Spleen (tissue), 11 donors: ENCODE data around the gene RPL27. TPM values are rescaled to one million over a fixed set of nuclear protein-coding genes. Genes with fewer than 3 reads are reported as not detected.
A peak's percentile ranks its signal among the peaks of the same experiment; 100 is the strongest.

Experiments
- DNase-seq: peaks from one replicate; pipeline ENCODE4 v3.0.0-alpha.2; 2020
- H3K27ac ChIP-seq, 8 donors: fragments of 200-600 bp; sonication (generic) in 7 of 8; 1 replicate in 4 of 8; 2 replicates in 4 of 8; pipeline versions ENCODE4 v1.5.0 to v1.8.0; 2016 to 2021; ENCODE audit warnings: inconsistent platforms in 4 of 8, mild to moderate bottlenecking in 4 of 8, moderate library complexity in 1 of 8
- H3K27me3 ChIP-seq, 7 donors: fragments of 200-600 bp; sonication (generic) in 6 of 7; replicated peaks in 1 of 7; 1 replicate in 4 of 7; 2 replicates in 3 of 7; pipeline versions ENCODE4 v1.5.0 to v1.8.0; 2016 to 2021; ENCODE audit warnings: inconsistent platforms in 3 of 7, mild to moderate bottlenecking in 1 of 7
- H3K36me3 ChIP-seq, 6 donors: fragments of 200-600 bp; sonication (generic) in 5 of 6; 1 replicate in 4 of 6; 2 replicates in 2 of 6; pipeline versions ENCODE4 v1.5.0 to v1.8.0; 2016 to 2021; ENCODE audit warnings: inconsistent platforms in 2 of 6
- H3K4me1 ChIP-seq, 6 donors: fragments of 200-600 bp; sonication (generic) in 5 of 6; 1 replicate in 3 of 6; 2 replicates in 3 of 6; pipeline versions ENCODE4 v1.5.0 to v1.8.0; 2016 to 2021; ENCODE audit warnings: inconsistent platforms in 3 of 6
- H3K4me3 ChIP-seq, 8 donors: fragments of 200-600 bp; sonication (generic) in 7 of 8; 1 replicate in 4 of 8; 2 replicates in 4 of 8; pipeline versions ENCODE4 v1.5.0 to v1.8.0; 2016 to 2021; ENCODE audit warnings: inconsistent platforms in 4 of 8, mild to moderate bottlenecking in 4 of 8, moderate library complexity in 2 of 8
- H3K9me3 ChIP-seq, 8 donors: fragments of 200-600 bp; sonication (generic) in 7 of 8; 1 replicate in 4 of 8; 2 replicates in 4 of 8; pipeline versions ENCODE4 v1.5.0 to v1.8.0; 2016 to 2021; ENCODE audit warnings: inconsistent platforms in 4 of 8
- CTCF ChIP-seq, 11 experiments: fragments of 200-600 bp in 7 of 11; fragments of 450-650 bp in 4 of 11; sonication (generic) in 4 of 11; IDR thresholded peaks in 8 of 11; conservative IDR thresholded peaks in 3 of 11; 1 replicate in 7 of 11; 2 replicates in 4 of 11; pipeline versions ENCODE4 v1.4.0 to v1.8.0; 2016 to 2021; ENCODE audit warnings: antibody characterized with exemption in 11 of 11, inconsistent platforms in 4 of 11, mild to moderate bottlenecking in 1 of 11
- POLR2A ChIP-seq, 3 donors: fragments of 450-650 bp; IDR thresholded peaks; one replicate each; pipeline ENCODE4 v1.5.1; 2017; ENCODE audit warnings: antibody characterized with exemption in 3 of 3, mild to moderate bottlenecking in 1 of 3
- POLR2AphosphoS5 ChIP-seq, 3 donors: sonication (generic); formaldehyde crosslinking; IDR thresholded peaks; one replicate each; pipeline ENCODE4 v1.5.1; 2017; ENCODE audit warnings: antibody characterized with exemption in 3 of 3
- WGBS, 5 donors: extraction: QIAGEN DNeasy Blood & Tissue Kit in 3 of 5; methylation state at CpG; one replicate each; pipeline versions ENCODE4 v1.1.5 to v1.1.7; 2013 to 2018; 5-methylcytosine and 5-hydroxymethylcytosine counted together
- intact Hi-C: fragments of 100-400 bp; cut with DNase I; formaldehyde crosslinking; loops from one replicate; pipeline ENCODE4 v1.15.0; 2023; ENCODE audit warnings: low total_unique reads
- polyA plus RNA-seq, 3 donors: library from polyadenylated mRNA; stranded (reverse); fragments of 200-250 nt; gene quantifications; one replicate each; pipeline ENCODE4 v1.2.1, GENCODE V29; 2013
- total RNA-seq, 7 donors: library from RNA; depleted of rRNA in 3 of 7; stranded (reverse); fragments of >200 nt in 3 of 7; fragmentation: NEBNext Ultra II Directional in 4 of 7; extraction: Animal tissue kit (Norgen Biotek cat#: 25700) in 4 of 7; gene quantifications; one replicate each; pipeline versions ENCODE4 v1.1.0 to v1.2.1, GENCODE V29; 2016 to 2021
- donor health status: healthy with polysubstance abuse.
- donor health status: DM: no; HTN: no; CAD: no; lungs with moderate emphysema.
- donor health status: DM: no; HTN: no; CAD: no.
- donor health status: Bipolar disorder and iron deficiency.
- donor health status: healthy.
- donor health status: DM: no; HTN: no; CAD: no.
- donor health status: DM: yes; HTN: yes; CAD: no.

Gene RPL27
- total and polyA plus RNA-seq, 10 donors = 702 to 6,357 (median 1,017) TPM

DNA sequence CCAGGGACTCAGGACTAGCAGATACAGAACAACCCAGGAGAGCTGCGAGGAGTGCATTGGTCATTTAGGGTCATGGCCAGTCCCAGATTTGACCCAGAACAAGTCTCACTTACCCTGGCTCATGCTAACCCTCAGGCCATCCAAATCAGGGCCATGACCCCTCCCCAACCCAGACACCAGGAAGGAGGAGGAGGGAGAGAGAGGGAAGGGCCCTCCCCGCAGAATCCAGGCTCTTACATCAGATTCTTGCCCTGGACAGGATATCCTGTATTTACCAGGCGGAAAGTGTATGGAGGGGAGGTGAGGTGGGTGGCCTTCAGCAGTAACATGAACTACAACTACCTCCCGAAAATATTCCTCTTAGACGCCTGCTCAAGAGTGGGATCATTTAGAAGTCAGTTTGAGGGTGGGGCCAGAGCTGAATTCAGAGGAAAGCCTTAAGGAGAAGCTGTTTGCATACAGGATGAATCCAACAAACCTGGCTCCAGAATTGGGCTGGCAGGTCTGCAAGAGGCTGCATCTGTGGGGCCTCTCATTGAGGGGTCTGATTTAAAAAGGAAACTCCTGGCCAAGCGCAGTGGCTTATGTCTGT is 21.9 kb downstream of the RPL27 start:
- DNase-seq = no peak
- intact Hi-C loops = no loop called here
- Histone ChIP-seq H3K4me1 (peaks cover 25 to 91% (median 69%) of the 10 kb centered on the region in 6 donors), H3K9me3 (no peaks in the 10 kb centered on the region), H3K27me3 (no peaks in the 10 kb centered on the region), H3K4me3 (peak overlapping the region in 2 of 8 donors; percentile 96 to 99), H3K27ac (peak overlapping the region; percentile 6 to 87 (median 82)), H3K36me3 (peaks cover 0 to 32% (median 0%) of the 10 kb centered on the region in 6 donors)
- TF ChIP-seq POLR2AphosphoS5 (IDR thresholded peaks at IDR 0.05) (peak in 2 of 3 donors; percentile 25 to 31), POLR2A (IDR thresholded peaks at IDR 0.05) (no peak)
- 26 to 66% (median 46%) methylated on average over 6 of the region's 6 CpGs for WGBS, 5 donors

- H3K27me3 ChIP-seq = no peaks in the 10 kb centered on the region
- H3K9me3 ChIP-seq = no peaks in the 10 kb centered on the region
- peaks cover 20 to 87% (median 63%) of the 10 kb centered on the region in 6 donors for H3K4me1 ChIP-seq
- H3K4me3 ChIP-seq = peak overlapping the region; percentile 84 to 100 (median 98)
- intact Hi-C loops = no loop called here
- DNase-seq = peak; percentile 88
- TF ChIP-seq POLR2AphosphoS5 (IDR thresholded peaks at IDR 0.05) (peak; percentile 18 to 45 (median 22)), CTCF (IDR thresholded peaks at IDR 0.05 in 8 of 11, conservative IDR thresholded peaks at IDR 0.05 in 3 of 11) (no peak)
- peak overlapping the region; percentile 61 to 87 (median 83) for H3K27ac ChIP-seq
- 17 to 36% (median 23%) methylated on average over 25 to 36 of the region's 40 CpGs for WGBS, 5 donors
- H3K36me3 ChIP-seq = peaks cover 0 to 23% (median 0%) of the 10 kb centered on the region in 6 donors
These were observed 22.8 kb downstream of the RPL27 start for GRCh38 chr17:43020789-43021740.

DNA sequence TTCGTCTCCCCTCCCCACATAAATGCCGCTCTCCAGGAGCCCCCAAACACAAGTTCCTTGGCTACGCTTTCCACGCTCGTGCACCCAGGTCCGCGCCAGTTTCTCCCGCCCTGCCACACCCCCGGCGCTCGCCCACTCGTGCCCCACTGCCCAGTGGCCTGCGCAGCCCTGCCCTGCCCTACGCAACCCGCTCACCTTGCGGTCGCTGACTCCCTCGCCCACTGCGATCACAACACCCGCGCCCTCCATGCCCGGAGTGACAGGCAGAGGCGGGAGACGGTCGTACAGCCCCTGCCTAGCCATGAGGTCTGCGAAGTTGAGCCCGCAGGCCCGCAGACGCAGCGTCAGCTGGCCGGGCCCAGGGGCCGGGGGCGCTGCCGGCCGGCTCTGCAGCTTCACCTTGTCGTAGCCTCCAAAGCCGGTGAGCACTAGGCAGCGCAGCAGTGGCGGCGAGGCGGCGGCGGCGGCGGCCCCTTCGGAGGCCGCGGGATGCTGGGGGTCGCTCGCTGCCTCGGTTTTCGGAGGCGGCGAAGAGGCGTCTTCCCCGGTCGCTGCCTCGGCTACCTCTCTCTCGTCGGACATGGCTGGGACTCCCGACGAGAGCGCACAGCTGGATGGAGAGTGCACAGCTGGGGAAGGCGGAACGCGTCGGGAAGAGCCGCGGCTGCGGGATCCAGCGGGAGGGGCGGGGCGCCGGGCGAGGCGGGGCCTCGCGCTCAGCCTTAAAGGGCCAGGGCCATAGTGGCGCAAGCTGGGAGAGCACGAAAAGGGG is 23.7 kb downstream of the RPL27 start, which contains the start of gene VAT1:
TSS of gene VAT1 (minus strand) at position 645 of the 772 bp plus-strand sequence. CDS start at position 582, 63 bp downstream.
- Histone ChIP-seq H3K36me3 (peaks cover 0 to 14% (median 0%) of the 10 kb centered on the region in 6 donors), H3K4me3 (peak within 1 kb of the TSS; percentile 84 to 100 (median 98)), H3K27ac (peak within 1 kb of the TSS; percentile 61 to 87 (median 83)), H3K4me1 (peaks cover 16 to 79% (median 58%) of the 10 kb centered on the region in 6 donors), H3K9me3 (no peaks in the 10 kb centered on the region), H3K27me3 (no peaks in the 10 kb centered on the region)
- WGBS, 5 donors = 0 to 1% (median 1%) methylated on average over 19 to 80 of the region's 80 CpGs
- intact Hi-C loops = no loop called here
- peak; percentile 94 for DNase-seq
- TF ChIP-seq CTCF (IDR thresholded peaks at IDR 0.05 in 8 of 11, conservative IDR thresholded peaks at IDR 0.05 in 3 of 11) = no peak
- peak; percentile 61 to 82 (median 80) for TF ChIP-seq POLR2AphosphoS5 (IDR thresholded peaks at IDR 0.05)
- no peak for TF ChIP-seq POLR2A (IDR thresholded peaks at IDR 0.05)
